Tibial nerve (tissue), 3 donors: ENCODE measurements around the gene STARD13.

Experiments
- POLR2A ChIP-seq, 2 donors: fragments of 450-650 bp; IDR thresholded peaks; one replicate each; pipeline ENCODE4 v1.6.1; 2017; ENCODE audit warnings: antibody characterized with exemption in 2 of 2, mild to moderate bottlenecking in 2 of 2, moderate library complexity in 2 of 2
- TF ChIP-seq, protein P1 (sequence below), 5 experiments: fragments of 200-600 bp in 3 of 5; fragments of 450-650 bp in 2 of 5; sonication (generic) in 3 of 5; IDR thresholded peaks; one replicate each; pipeline ENCODE4 v1.5.1; 2016 to 2019; ENCODE audit warnings: antibody characterized with exemption in 5 of 5, mild to moderate bottlenecking in 3 of 5, moderate library complexity in 2 of 5

DNA sequence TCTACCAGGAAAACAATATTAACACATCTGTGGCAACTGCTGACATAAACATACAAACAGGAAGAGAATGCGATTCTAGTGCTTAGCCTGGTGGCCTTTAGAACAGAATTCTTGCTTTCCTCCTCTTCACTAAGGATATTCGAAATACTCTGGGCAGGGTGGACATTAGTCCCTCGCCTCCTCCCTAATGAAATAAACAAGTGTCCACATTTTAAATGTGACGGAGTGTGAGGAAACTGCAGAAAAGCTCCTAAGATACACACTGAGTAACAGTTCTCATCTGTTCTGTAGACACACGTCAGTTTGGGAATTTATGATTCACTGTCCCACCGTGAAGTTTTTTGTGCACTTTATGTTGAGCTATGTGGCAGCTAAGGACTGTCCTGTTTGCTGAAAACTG lies 639 bp downstream of the STARD13 start:
- TF ChIP-seq, protein P1, sequence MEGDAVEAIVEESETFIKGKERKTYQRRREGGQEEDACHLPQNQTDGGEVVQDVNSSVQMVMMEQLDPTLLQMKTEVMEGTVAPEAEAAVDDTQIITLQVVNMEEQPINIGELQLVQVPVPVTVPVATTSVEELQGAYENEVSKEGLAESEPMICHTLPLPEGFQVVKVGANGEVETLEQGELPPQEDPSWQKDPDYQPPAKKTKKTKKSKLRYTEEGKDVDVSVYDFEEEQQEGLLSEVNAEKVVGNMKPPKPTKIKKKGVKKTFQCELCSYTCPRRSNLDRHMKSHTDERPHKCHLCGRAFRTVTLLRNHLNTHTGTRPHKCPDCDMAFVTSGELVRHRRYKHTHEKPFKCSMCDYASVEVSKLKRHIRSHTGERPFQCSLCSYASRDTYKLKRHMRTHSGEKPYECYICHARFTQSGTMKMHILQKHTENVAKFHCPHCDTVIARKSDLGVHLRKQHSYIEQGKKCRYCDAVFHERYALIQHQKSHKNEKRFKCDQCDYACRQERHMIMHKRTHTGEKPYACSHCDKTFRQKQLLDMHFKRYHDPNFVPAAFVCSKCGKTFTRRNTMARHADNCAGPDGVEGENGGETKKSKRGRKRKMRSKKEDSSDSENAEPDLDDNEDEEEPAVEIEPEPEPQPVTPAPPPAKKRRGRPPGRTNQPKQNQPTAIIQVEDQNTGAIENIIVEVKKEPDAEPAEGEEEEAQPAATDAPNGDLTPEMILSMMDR (IDR thresholded peaks at IDR 0.05), result no peak
- no peak for TF ChIP-seq POLR2A (IDR thresholded peaks at IDR 0.05)
